Measurements from ENCODE around the gene SCNN1G.
"Not testable (repeated sequence)": the region's sequence is repeated elsewhere in the genome, so short reads cannot be mapped to it uniquely, and the experiment has no call there.

DNA sequence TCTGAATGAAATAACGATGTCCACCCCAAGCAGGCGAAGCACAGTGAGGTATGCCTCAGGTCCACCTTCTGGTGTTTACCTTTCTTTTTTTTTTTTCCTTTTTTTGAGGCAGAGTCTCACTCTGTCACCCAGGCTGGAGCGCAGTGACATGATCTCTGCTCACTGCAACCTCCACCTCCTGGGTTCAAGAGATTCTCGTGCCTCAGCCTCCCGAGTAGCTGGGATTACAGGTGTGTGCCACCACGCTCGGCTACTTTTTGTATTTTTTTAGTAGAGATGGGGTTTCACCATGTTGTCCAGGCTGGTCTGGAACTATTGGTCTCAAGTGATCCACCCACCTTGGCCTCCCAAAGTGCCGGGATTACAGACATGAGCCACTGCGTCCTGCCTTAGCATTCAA is 38.2 kb upstream of the SCNN1G start:
- TF ChIP-seq, protein P1, sequence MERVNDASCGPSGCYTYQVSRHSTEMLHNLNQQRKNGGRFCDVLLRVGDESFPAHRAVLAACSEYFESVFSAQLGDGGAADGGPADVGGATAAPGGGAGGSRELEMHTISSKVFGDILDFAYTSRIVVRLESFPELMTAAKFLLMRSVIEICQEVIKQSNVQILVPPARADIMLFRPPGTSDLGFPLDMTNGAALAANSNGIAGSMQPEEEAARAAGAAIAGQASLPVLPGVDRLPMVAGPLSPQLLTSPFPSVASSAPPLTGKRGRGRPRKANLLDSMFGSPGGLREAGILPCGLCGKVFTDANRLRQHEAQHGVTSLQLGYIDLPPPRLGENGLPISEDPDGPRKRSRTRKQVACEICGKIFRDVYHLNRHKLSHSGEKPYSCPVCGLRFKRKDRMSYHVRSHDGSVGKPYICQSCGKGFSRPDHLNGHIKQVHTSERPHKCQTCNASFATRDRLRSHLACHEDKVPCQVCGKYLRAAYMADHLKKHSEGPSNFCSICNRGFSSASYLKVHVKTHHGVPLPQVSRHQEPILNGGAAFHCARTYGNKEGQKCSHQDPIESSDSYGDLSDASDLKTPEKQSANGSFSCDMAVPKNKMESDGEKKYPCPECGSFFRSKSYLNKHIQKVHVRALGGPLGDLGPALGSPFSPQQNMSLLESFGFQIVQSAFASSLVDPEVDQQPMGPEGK (CRISPR knock-in tag; IDR thresholded peaks at IDR 0.05; ENCODE audit: borderline replicate concordance), result not testable (repeated sequence)
- TF ChIP-seq RARB, ESRRG (CRISPR knock-in tag; IDR thresholded peaks at IDR 0.05): not testable (repeated sequence)
